Liver (tissue), 9 donors: Measurements from ENCODE around the gene FBP2. TPM values are rescaled to one million over a fixed set of nuclear protein-coding genes. Genes with fewer than 3 reads are reported as not detected.

Experiments
- DNase-seq: peaks from one replicate; pipeline ENCODE4 v3.0.0-alpha.2; 2017; ENCODE audit warnings: low spot score
- H3K27ac ChIP-seq, 2 donors: one replicate each; pipeline ENCODE4 v1.7.0; 2013; ENCODE audit warnings: inconsistent platforms in 2 of 2, low read length in 2 of 2, control low read depth in 1 of 2, low read depth in 1 of 2, mild to moderate bottlenecking in 1 of 2
- H3K27me3 ChIP-seq, 4 donors: one replicate each; pipeline versions ENCODE4 v1.6.1 to v1.7.0; 2013; ENCODE audit warnings: low read length in 3 of 4, inconsistent platforms in 1 of 4, mild to moderate bottlenecking in 1 of 4, moderate library complexity in 1 of 4; ENCODE audit not compliant: control insufficient read depth in 4 of 4, insufficient read depth in 4 of 4
- H3K36me3 ChIP-seq, 4 donors: one replicate each; pipeline versions ENCODE4 v1.6.1 to v1.7.0; 2013; ENCODE audit warnings: low read length in 3 of 4, mild to moderate bottlenecking in 3 of 4, low read depth in 1 of 4, moderate library complexity in 1 of 4; ENCODE audit not compliant: control insufficient read depth in 4 of 4, insufficient read depth in 3 of 4
- H3K4me1 ChIP-seq, 4 donors: one replicate each; pipeline versions ENCODE4 v1.6.1 to v1.7.0; 2013; ENCODE audit warnings: low read length in 3 of 4, mild to moderate bottlenecking in 3 of 4, moderate library complexity in 1 of 4; ENCODE audit not compliant: control insufficient read depth in 4 of 4, insufficient read depth in 4 of 4
- H3K4me3 ChIP-seq, 3 donors: one replicate each; pipeline versions ENCODE4 v1.6.1 to v1.7.0; 2013; ENCODE audit warnings: low read length in 3 of 3, control low read depth in 1 of 3, low read depth in 1 of 3, mild to moderate bottlenecking in 1 of 3
- H3K9ac ChIP-seq, 2 donors: one replicate each; pipeline ENCODE4 v1.7.0; 2013; ENCODE audit warnings: low read length in 2 of 2, mild to moderate bottlenecking in 2 of 2, moderate library complexity in 2 of 2, control low read depth in 1 of 2, low read depth in 1 of 2
- H3K9me3 ChIP-seq, 4 donors: one replicate each; pipeline versions ENCODE4 v1.6.1 to v1.7.0; 2013; ENCODE audit warnings: low read length in 3 of 4; ENCODE audit not compliant: control insufficient read depth in 4 of 4
- ATF3 ChIP-seq: IDR thresholded peaks from 2 replicates; pipeline ENCODE4 v1.6.1; 2016; ENCODE audit warnings: antibody characterized with exemption
- CTCF ChIP-seq: fragments of 150-350 bp; IDR thresholded peaks from 2 replicates; pipeline ENCODE4 v1.5.1; 2017; ENCODE audit warnings: improper control_type of control experiment, low read depth, low read length; ENCODE audit not compliant: missing input control
- EGR1 ChIP-seq, 2 donors: IDR thresholded peaks; 2 replicates each; pipeline ENCODE4 v1.6.1; 2016 to 2018; ENCODE audit warnings: antibody characterized with exemption in 2 of 2, low read depth in 2 of 2
- FOXA1 ChIP-seq: IDR thresholded peaks from 2 replicates; pipeline ENCODE4 v1.6.1; 2016; ENCODE audit warnings: antibody characterized with exemption
- FOXA2 ChIP-seq: IDR thresholded peaks from 2 replicates; pipeline ENCODE4 v1.6.1; 2016; ENCODE audit warnings: antibody characterized with exemption
- GABPA ChIP-seq, 2 donors: IDR thresholded peaks in 1 of 2; conservative IDR thresholded peaks in 1 of 2; 2 replicates each; pipeline ENCODE4 v1.6.1; 2016; ENCODE audit warnings: antibody characterized with exemption in 2 of 2, mild to moderate bottlenecking in 1 of 2, moderate library complexity in 1 of 2
- HNF4A ChIP-seq, 2 donors: conservative IDR thresholded peaks; 2 replicates each; pipeline ENCODE4 v1.6.1; 2016; ENCODE audit warnings: antibody characterized with exemption in 2 of 2, mild to moderate bottlenecking in 2 of 2
- HNF4G ChIP-seq: IDR thresholded peaks from 2 replicates; pipeline ENCODE4 v1.6.1; 2016; ENCODE audit warnings: antibody characterized with exemption
- JUND ChIP-seq, 2 donors: IDR thresholded peaks; 2 replicates each; pipeline ENCODE4 v1.6.1; 2016; ENCODE audit warnings: antibody characterized with exemption in 2 of 2
- RAD21 ChIP-seq, 2 donors: IDR thresholded peaks; 2 replicates each; pipeline ENCODE4 v1.6.1; 2016; ENCODE audit warnings: antibody characterized with exemption in 2 of 2, mild to moderate bottlenecking in 2 of 2
- REST ChIP-seq: IDR thresholded peaks from 2 replicates; pipeline ENCODE4 v1.6.1; 2016; ENCODE audit warnings: antibody characterized with exemption, mild to moderate bottlenecking
- RXRA ChIP-seq, 2 donors: IDR thresholded peaks; 2 replicates each; pipeline ENCODE4 v1.6.1; 2017 to 2018; ENCODE audit warnings: antibody characterized with exemption in 2 of 2, mild to moderate bottlenecking in 1 of 2
- SP1 ChIP-seq: IDR thresholded peaks from 2 replicates; pipeline ENCODE4 v1.6.1; 2018; ENCODE audit warnings: antibody characterized with exemption, mild to moderate bottlenecking
- TAF1 ChIP-seq: conservative IDR thresholded peaks from 2 replicates; pipeline ENCODE4 v1.6.1; 2016; ENCODE audit warnings: antibody characterized with exemption, mild to moderate bottlenecking
- YY1 ChIP-seq: IDR thresholded peaks from 2 replicates; pipeline ENCODE4 v1.6.1; 2016; ENCODE audit warnings: antibody characterized with exemption, mild to moderate bottlenecking
- ZBTB33 ChIP-seq: IDR thresholded peaks from 2 replicates; pipeline ENCODE4 v1.6.1; 2016; ENCODE audit warnings: antibody characterized with exemption
- WGBS: extraction: QIAGEN DNeasy Blood & Tissue Kit; methylation state at CpG from one replicate; pipeline ENCODE4 v1.1.7; 2013; 5-methylcytosine and 5-hydroxymethylcytosine counted together
- polyA plus RNA-seq, 2 donors: library from polyadenylated mRNA; stranded (reverse) in 1 of 2; unstranded in 1 of 2; fragments of 200-250 nt in 1 of 2; fragments of >200 nt in 1 of 2; fragmentation: Nextera tagmentation in 1 of 2; extraction: Ambion mirVana in 1 of 2; gene quantifications; one replicate each; pipeline versions ENCODE4 v1.2.1 to v1.2.3, GENCODE V29; 2013 to 2015
- total RNA-seq, 2 donors: library from RNA; depleted of rRNA; stranded (reverse); fragments of >200 nt; gene quantifications; one replicate each; pipeline ENCODE4 v1.2.3, GENCODE V29; 2014
- donor health status: healthy.
- donor health status: healthy.
- donor health status: healthy.
- donor health status: healthy.
- donor health status: healthy.

The FBP2 gene
- total and polyA plus RNA-seq, 4 donors, result not detected

GRCh38 chr9:94612071-94612470, 18.4 kb upstream of the FBP2 start:
- TF ChIP-seq FOXA2, result peak; percentile 27
- TF ChIP-seq YY1, result no peak
- no peak for TF ChIP-seq HNF4G
- 64% methylated on average over 7 of the region's 7 CpGs for WGBS
- H3K4me3 ChIP-seq, result no peak overlapping the region
- no peak overlapping the region for H3K27ac ChIP-seq
- H3K27me3 ChIP-seq, result no peaks in the 10 kb centered on the region
- no peaks in the 10 kb centered on the region for H3K9me3 ChIP-seq
- H3K36me3 ChIP-seq, result peaks cover 8 to 39% (median 26%) of the 10 kb centered on the region in 4 donors
- no peak for DNase-seq
- no peak overlapping the region for H3K9ac ChIP-seq
- peaks cover 4 to 53% (median 41%) of the 10 kb centered on the region in 4 donors for H3K4me1 ChIP-seq

GRCh38 chr9:94611638-94612068, 18.0 kb upstream of the FBP2 start:
- H3K4me1 ChIP-seq, result peaks cover 4 to 57% (median 43%) of the 10 kb centered on the region in 4 donors
- no peak overlapping the region for H3K9ac ChIP-seq
- TF ChIP-seq JUND (IDR thresholded peaks at IDR 0.05) (peak in 1 of 2 donors; percentile 44), RAD21 (IDR thresholded peaks at IDR 0.05) (no peak), FOXA2 (no peak)
- no peak for DNase-seq
- H3K36me3 ChIP-seq, result peaks cover 9 to 36% (median 23%) of the 10 kb centered on the region in 4 donors
- 76% methylated on average over 3 of the region's 3 CpGs for WGBS
- no peaks in the 10 kb centered on the region for H3K27me3 ChIP-seq
- H3K4me3 ChIP-seq, result no peak overlapping the region
- no peaks in the 10 kb centered on the region for H3K9me3 ChIP-seq
- no peak overlapping the region for H3K27ac ChIP-seq

- Histone ChIP-seq H3K9me3 (no peaks in the 10 kb centered on the region), H3K4me3 (no peak overlapping the region), H3K27me3 (no peaks in the 10 kb centered on the region), H3K36me3 (peaks cover 14 to 46% (median 28%) of the 10 kb centered on the region in 4 donors), H3K27ac (peak overlapping the region in 1 of 2 donors; percentile 47), H3K9ac (no peak overlapping the region), H3K4me1 (peaks cover 4 to 58% (median 43%) of the 10 kb centered on the region in 4 donors)
- 87% methylated on average over 6 of the region's 6 CpGs for WGBS
- DNase-seq, result no peak
- no peak for TF ChIP-seq HNF4A (conservative IDR thresholded peaks at IDR 0.05)
- TF ChIP-seq CTCF, result no peak
- TF ChIP-seq HNF4G, result no peak
- TF ChIP-seq RXRA (IDR thresholded peaks at IDR 0.05), result no peak
- TF ChIP-seq TAF1, result no peak
- no peak for TF ChIP-seq EGR1 (IDR thresholded peaks at IDR 0.05; ENCODE audit: low read depth in 2 of 2)
Measured at GRCh38 chr9:94610181-94610606, 16.6 kb upstream of the FBP2 start.

- Histone ChIP-seq H3K27me3 (no peaks in the 10 kb centered on the region), H3K9me3 (no peaks in the 10 kb centered on the region), H3K36me3 (peaks cover 8 to 47% (median 36%) of the 10 kb centered on the region in 4 donors), H3K4me1 (peaks cover 4 to 48% (median 37%) of the 10 kb centered on the region in 4 donors), H3K9ac (peak overlapping the region in 1 of 2 donors; percentile 67), H3K4me3 (no peak overlapping the region), H3K27ac (peak overlapping the region; percentile 86 to 88)
- 74% methylated on average over 8 of the region's 8 CpGs for WGBS
- DNase-seq, result no peak
- TF ChIP-seq RXRA (IDR thresholded peaks at IDR 0.05), result no peak
- no peak for TF ChIP-seq YY1
- no peak for TF ChIP-seq ZBTB33
- no peak for TF ChIP-seq RAD21 (IDR thresholded peaks at IDR 0.05)
- no peak for TF ChIP-seq ATF3
- no peak for TF ChIP-seq HNF4G
- no peak for TF ChIP-seq JUND (IDR thresholded peaks at IDR 0.05)
- no peak for TF ChIP-seq TAF1
- TF ChIP-seq FOXA2, result no peak
- no peak for TF ChIP-seq SP1
- TF ChIP-seq GABPA (IDR thresholded peaks at IDR 0.05 in 1 of 2, conservative IDR thresholded peaks at IDR 0.05 in 1 of 2), result no peak
- no peak for TF ChIP-seq FOXA1
- no peak for TF ChIP-seq REST
Measured at GRCh38 chr9:94607423-94607691, 13.7 kb upstream of the FBP2 start.
